ENCODE data around the gene LYST.

DNA sequence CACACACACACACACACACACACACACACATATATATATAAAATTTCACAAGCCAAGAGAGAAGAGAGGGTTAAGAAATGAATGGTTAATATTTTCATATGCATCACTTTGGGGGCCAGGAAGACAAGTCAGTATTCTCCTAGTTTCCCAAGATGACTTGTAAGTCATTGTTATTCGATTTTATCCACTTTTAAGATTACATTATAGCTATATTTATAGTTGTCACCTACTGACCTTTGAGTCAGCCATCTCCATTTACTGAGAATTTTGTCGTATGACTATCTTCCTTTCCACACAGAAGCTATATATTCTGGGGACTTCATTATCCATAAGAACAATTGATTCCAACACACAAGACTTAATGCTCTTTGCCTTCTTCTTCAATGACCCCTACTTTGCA is 8.9 kb downstream of the LYST start:
- no peak for TF ChIP-seq POLR2AphosphoS5 (IDR thresholded peaks at IDR 0.05)
- TF ChIP-seq, protein P1, sequence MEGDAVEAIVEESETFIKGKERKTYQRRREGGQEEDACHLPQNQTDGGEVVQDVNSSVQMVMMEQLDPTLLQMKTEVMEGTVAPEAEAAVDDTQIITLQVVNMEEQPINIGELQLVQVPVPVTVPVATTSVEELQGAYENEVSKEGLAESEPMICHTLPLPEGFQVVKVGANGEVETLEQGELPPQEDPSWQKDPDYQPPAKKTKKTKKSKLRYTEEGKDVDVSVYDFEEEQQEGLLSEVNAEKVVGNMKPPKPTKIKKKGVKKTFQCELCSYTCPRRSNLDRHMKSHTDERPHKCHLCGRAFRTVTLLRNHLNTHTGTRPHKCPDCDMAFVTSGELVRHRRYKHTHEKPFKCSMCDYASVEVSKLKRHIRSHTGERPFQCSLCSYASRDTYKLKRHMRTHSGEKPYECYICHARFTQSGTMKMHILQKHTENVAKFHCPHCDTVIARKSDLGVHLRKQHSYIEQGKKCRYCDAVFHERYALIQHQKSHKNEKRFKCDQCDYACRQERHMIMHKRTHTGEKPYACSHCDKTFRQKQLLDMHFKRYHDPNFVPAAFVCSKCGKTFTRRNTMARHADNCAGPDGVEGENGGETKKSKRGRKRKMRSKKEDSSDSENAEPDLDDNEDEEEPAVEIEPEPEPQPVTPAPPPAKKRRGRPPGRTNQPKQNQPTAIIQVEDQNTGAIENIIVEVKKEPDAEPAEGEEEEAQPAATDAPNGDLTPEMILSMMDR (IDR thresholded peaks at IDR 0.05 in 8 of 11, conservative IDR thresholded peaks at IDR 0.05 in 3 of 11): no peak

All from spleen (tissue), 7 donors.